Hippocampal formation (tissue), 2 donors: ENCODE measurements around the gene CLSTN1.

ENCODE experiments used
- DNase-seq, 2 donors: peaks; one replicate each; lab custom pipeline; 2025; lab: John Stamatoyannopoulos, UW

CLSTN1 gene

DNA sequence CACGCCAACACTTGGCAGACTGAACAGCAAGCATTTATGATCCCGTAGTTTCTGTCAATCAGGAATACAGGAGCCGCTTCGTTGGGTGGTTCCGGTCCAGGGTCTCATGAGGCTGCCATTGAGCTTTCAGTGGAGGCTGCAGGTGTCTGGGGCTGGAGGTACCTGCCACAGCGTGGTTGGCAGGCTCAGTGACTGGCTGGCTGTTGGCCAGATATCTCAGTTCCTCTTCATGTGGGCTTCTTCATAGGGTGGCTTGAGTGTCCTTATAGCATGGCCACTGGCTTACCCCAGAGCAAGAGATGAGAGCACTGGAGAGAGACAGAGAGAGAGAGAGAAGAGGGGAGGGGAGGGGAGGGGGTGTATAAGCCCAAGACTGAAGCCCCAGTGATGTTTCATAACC, 142.9 kb downstream of the CLSTN1 start:
- no peak for DNase-seq

DNA sequence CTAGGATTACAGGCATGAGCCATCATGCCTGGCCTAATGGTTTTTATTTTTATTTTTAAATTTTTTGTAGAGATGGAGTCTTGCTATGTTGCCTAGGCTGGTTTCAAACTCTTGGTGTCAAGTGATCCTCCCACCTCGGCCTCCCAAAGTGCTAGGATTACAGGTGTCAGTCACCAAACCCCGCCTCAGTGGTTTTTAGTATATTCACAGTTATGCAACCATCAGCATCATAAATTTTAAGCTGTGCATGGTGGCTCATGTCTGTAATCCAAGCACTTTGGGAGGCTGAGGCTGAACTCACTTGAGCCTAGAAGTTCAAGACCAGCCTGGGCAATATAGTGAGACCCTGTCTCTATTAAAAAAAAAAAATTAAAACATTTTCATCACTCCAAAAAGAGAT, 143.7 kb downstream of the CLSTN1 start:
- no peak for DNase-seq
